ENCODE data around the gene BAIAP2L2. TPM values are rescaled to one million over a fixed set of nuclear protein-coding genes. Genes with fewer than 3 reads are reported as not detected.

The BAIAP2L2 gene
- total and polyA plus RNA-seq, 4 donors: 0.33 to 0.46 (median 0.44) TPM; not detected in 1

- no peak for TF ChIP-seq ZBTB33 (IDR thresholded peaks at IDR 0.05)
Measured at GRCh38 chr22:38141217-38141973, 30.9 kb upstream of the BAIAP2L2 start (continued).

- Histone ChIP-seq H3K4me3 (ENCODE audit: low read depth in 1 of 3, low read length in 3 of 3) (no peak overlapping the region), H3K9ac (ENCODE audit: low read depth in 1 of 2, low read length in 2 of 2) (no peak overlapping the region), H3K4me1 (ENCODE audit: control insufficient read depth in 4 of 4, insufficient read depth in 4 of 4, low read length in 3 of 4) (no peaks in the 10 kb centered on the region), H3K27ac (ENCODE audit: low read depth in 1 of 2, low read length in 2 of 2) (no peak overlapping the region), H3K9me3 (ENCODE audit: control insufficient read depth in 4 of 4, low read length in 3 of 4) (no peaks in the 10 kb centered on the region), H3K27me3 (ENCODE audit: control insufficient read depth in 4 of 4, insufficient read depth in 4 of 4, low read length in 3 of 4) (no peaks in the 10 kb centered on the region), H3K36me3 (ENCODE audit: control insufficient read depth in 4 of 4, insufficient read depth in 3 of 4, low read depth in 1 of 4, low read length in 3 of 4) (peaks cover 0 to 7% (median 0%) of the 10 kb centered on the region in 4 donors)
- 97% methylated on average over 11 of the region's 11 CpGs for WGBS
- TF ChIP-seq RXRA (IDR thresholded peaks at IDR 0.05) (no peak), EGR1 (IDR thresholded peaks at IDR 0.05; ENCODE audit: low read depth in 2 of 2) (no peak), TAF1 (conservative IDR thresholded peaks at IDR 0.05) (no peak), RAD21 (IDR thresholded peaks at IDR 0.05) (no peak), GABPA (IDR thresholded peaks at IDR 0.05 in 1 of 2, conservative IDR thresholded peaks at IDR 0.05 in 1 of 2) (no peak), JUND (IDR thresholded peaks at IDR 0.05) (no peak), NR2F2 (IDR thresholded peaks at IDR 0.05) (no peak), ZBTB33 (IDR thresholded peaks at IDR 0.05) (no peak), CTCF (IDR thresholded peaks at IDR 0.05; ENCODE audit: low read depth, low read length, missing input control) (no peak), HNF4A (conservative IDR thresholded peaks at IDR 0.05) (no peak), ATF3 (IDR thresholded peaks at IDR 0.05) (no peak), FOXA2 (IDR thresholded peaks at IDR 0.05) (no peak), SP1 (IDR thresholded peaks at IDR 0.05) (no peak), HNF4G (IDR thresholded peaks at IDR 0.05) (no peak), YY1 (IDR thresholded peaks at IDR 0.05) (no peak), REST (IDR thresholded peaks at IDR 0.05) (no peak), FOXA1 (IDR thresholded peaks at IDR 0.05) (no peak)
- TF ChIP-seq, protein P1, sequence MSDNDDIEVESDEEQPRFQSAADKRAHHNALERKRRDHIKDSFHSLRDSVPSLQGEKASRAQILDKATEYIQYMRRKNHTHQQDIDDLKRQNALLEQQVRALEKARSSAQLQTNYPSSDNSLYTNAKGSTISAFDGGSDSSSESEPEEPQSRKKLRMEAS (IDR thresholded peaks at IDR 0.05): no peak
- no peak for DNase-seq (ENCODE audit: low spot score)
Measured at GRCh38 chr22:38139901-38140300, 29.4 kb upstream of the BAIAP2L2 start.
